Fibroblast of mammary gland (primary cell): ENCODE data around the gene CDH13.
A peak's percentile ranks its signal among the peaks of the same experiment; 100 is the strongest.

ENCODE experiments used
- DNase-seq: peaks from one replicate; pipeline ENCODE4 v3.0.0-alpha.2; 2010; ENCODE audit warnings: low read depth
- H3K4me3 ChIP-seq: 2 replicates; pipeline ENCODE4 v1.5.1; 2011; ENCODE audit warnings: low read depth, mild to moderate bottlenecking, low read length, moderate library complexity; ENCODE audit not compliant: control insufficient read depth
- TF ChIP-seq, protein P1 (sequence below): conservative IDR thresholded peaks from 2 replicates; pipeline ENCODE4 v1.5.1; 2011; ENCODE audit warnings: low read depth, low read length, inconsistent platforms; ENCODE audit not compliant: control insufficient read depth, insufficient read depth

The CDH13 gene

DNA sequence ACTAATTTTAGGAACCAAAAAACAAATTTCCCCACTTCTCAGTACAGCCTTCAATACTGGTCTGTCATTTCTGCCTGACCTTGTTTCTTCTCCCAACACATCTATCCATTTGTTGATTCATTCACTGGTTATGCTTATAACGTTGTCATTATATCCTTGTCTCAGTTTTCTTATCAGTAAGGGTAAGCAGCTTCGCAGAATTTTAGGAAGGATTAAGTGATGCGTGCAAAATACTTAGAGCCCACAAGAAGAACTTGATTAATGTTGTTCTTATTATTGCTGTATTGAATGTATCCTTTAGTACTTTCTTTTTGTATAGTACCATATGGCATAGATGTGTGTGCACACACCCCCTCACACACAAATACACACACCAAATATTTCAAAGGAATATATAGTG lies 777.5 kb downstream of the CDH13 start:
- TF ChIP-seq, protein P1, sequence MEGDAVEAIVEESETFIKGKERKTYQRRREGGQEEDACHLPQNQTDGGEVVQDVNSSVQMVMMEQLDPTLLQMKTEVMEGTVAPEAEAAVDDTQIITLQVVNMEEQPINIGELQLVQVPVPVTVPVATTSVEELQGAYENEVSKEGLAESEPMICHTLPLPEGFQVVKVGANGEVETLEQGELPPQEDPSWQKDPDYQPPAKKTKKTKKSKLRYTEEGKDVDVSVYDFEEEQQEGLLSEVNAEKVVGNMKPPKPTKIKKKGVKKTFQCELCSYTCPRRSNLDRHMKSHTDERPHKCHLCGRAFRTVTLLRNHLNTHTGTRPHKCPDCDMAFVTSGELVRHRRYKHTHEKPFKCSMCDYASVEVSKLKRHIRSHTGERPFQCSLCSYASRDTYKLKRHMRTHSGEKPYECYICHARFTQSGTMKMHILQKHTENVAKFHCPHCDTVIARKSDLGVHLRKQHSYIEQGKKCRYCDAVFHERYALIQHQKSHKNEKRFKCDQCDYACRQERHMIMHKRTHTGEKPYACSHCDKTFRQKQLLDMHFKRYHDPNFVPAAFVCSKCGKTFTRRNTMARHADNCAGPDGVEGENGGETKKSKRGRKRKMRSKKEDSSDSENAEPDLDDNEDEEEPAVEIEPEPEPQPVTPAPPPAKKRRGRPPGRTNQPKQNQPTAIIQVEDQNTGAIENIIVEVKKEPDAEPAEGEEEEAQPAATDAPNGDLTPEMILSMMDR = no peak
- no peak overlapping the region for H3K4me3 ChIP-seq
- no peak for DNase-seq

GRCh38 chr16:83407928-83408327 lies 781.2 kb downstream of the CDH13 start:
- TF ChIP-seq, protein P1 = no peak
- DNase-seq = no peak
- H3K4me3 ChIP-seq = no peak overlapping the region

DNA sequence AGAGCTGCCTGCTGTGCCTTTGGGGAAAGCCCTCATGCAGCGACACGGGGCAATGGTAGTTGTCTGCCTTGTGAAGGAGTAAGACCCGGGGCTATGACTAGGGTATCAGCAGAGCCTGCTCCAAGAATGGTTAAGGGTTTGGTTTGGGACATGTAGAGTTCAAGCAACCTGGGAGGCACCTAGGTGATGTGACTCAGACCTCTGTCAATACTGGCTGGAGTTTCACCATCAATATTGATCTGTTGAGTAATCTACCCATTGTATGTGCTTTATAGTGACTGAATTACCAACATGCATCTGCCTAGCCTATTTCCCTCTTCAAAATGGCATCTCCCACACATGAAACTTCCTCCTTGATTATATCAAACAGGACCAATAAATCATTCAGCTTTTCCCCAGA lies 782.6 kb downstream of the CDH13 start:
- DNase-seq = no peak
- H3K4me3 ChIP-seq = no peak overlapping the region
- TF ChIP-seq, protein P1 = no peak

DNA sequence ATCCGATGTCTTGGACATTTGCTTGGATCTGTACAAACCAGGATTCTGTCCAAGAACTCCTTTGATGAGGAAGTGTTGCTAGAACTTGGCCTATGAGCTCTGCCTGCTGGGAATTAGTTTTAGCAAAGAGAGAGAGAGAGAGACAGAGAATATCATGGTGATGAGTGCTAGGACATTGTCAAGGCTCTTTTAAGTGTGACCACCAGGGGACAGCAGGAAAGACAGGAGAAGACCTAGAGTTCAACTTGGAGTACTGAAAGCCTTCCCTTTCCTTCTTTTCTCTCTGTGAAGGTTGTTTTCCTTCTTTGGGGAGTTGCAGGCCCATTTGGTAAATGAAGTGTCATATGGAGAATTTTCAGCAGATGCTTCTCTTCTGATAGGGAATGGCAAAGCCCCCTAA lies 791.8 kb downstream of the CDH13 start:
- TF ChIP-seq, protein P1 = no peak
- no peak for DNase-seq

DNA sequence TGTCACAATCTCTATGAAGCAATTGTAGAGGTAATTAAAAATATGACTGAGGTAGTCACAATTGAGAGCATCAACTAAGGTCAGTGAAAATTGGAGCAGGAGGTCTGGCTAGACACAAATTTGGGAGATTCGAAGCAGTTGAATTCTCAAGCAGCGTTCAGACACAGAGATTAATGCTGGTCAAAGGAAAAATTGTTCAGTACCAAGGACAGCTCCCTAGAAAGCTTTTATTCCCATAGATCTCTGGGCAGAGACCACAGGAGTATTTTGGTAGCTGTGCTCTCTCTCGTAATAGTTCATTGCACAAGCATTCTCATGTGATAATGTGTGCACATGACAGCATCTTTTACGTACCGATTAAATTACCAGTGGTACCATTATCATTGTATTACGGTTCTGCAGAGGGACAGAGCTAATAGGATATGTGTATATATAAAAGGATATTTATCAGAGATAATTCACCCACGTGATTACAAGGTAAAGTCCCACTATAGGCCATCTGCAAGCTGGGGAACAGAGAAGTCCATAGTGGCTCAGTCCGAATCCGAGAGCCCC lies 793.5 kb downstream of the CDH13 start:
- DNase-seq = peak; percentile 25
- H3K4me3 ChIP-seq = no peak overlapping the region
- TF ChIP-seq, protein P1 = no peak

More for the DNA sequence above, 791.8 kb downstream of the CDH13 start:
- H3K4me3 ChIP-seq = no peak overlapping the region

DNA sequence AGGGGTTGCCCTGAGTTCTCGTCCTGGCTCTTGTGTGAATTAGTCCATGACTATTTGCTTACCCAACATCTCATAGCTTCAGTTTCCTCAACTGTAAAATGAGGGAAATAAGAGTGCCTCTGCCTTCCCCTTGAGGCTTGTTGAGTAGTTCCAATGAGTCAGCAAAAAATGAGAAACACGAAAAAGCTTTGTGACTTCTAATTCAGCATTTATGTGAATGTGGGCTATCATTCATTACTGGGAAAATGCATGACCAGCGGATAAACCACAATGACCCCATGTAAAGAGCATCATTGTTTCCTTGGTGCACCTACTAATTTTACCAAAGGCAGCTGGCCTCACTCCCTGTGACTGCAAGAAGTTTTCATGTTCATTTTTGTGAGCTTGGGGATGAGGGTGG lies 806.4 kb downstream of the CDH13 start:
- TF ChIP-seq, protein P1 = no peak
- H3K4me3 ChIP-seq = no peak overlapping the region
- no peak for DNase-seq

DNA sequence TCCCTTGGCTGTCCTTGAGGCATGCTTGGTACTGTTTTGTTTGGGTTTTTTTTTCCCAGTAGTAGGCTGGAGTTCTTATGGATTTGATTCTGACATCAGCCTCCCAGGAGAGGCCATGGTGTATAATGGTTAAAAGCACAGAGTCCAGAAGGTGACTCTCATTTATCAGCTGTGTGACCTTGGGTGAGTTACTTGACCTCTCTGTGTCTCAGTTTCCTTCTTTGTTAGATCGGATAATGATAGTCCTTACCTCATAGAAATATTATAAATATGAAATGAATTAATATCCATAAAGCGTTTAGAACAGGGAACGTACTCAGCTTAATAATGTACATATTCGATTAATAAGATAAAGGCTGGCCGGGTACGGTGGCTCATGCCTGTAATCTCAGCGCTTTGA lies 810.3 kb downstream of the CDH13 start:
- TF ChIP-seq, protein P1 = no peak
- no peak for DNase-seq

More for the DNA sequence above, 810.3 kb downstream of the CDH13 start:
- no peak overlapping the region for H3K4me3 ChIP-seq
